Stimulated activated CD4-positive, alpha-beta T cell treated with anti-CD3 and anti-CD28 coated beads, Interleukin-1b, Interleukin-23, amount 100 ng/mL, for 24 hours (primary cell): ENCODE data around the gene DTX3L.
"Not testable (repeated sequence)": the region's sequence is repeated elsewhere in the genome, so short reads cannot be mapped to it uniquely, and the experiment has no call there.

Source experiments
- DNase-seq, 4 experiments: peaks; one replicate each; pipeline ENCODE4 v3.0.0-alpha.2; 2020; ENCODE audit warnings: low read depth in 4 of 4, low spot score in 1 of 4

DTX3L gene

GRCh38 chr3:122560680-122561079, 3.5 kb upstream of the DTX3L start:
- peak in 3 of 4 experiments; percentile 32 to 35 (median 32) for DNase-seq

- DNase-seq: no peak
Measured at GRCh38 chr3:122562923-122563716, 1.0 kb upstream of the DTX3L start.

DNA sequence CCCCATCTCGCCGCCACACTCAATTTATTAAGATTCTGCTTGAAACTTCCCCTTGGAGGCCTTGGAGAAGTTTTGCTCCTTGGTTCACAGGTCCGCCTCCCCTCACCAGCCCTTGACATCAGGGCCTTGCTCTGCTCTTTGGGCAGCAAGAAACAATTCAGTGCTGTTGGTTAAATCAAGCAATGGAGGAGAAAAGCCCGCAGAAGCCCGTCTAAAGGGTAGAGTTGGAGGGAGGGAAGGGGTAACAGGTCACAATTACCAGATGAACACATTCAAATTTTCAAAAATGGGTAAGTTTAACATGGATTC, 467 bp upstream of the DTX3L start:
- no peak for DNase-seq

- DNase-seq: not testable (repeated sequence)
Measured at GRCh38 chr3:122568131-122568530, 4.0 kb downstream of the DTX3L start.

DNA sequence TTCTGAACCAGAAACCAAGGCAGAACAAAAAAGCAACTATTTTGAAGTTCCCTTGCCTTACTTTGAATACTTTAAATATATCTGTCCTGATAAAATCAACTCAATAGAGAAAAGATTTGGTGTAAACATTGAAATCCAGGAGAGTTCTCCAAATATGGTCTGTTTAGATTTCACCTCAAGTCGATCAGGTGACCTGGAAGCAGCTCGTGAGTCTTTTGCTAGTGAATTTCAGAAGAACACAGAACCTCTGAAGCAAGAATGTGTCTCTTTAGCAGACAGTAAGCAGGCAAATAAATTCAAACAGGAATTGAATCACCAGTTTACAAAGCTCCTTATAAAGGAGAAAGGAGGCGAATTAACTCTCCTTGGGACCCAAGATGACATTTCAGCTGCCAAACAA, 4.6 kb downstream of the DTX3L start:
- no peak for DNase-seq

DNA sequence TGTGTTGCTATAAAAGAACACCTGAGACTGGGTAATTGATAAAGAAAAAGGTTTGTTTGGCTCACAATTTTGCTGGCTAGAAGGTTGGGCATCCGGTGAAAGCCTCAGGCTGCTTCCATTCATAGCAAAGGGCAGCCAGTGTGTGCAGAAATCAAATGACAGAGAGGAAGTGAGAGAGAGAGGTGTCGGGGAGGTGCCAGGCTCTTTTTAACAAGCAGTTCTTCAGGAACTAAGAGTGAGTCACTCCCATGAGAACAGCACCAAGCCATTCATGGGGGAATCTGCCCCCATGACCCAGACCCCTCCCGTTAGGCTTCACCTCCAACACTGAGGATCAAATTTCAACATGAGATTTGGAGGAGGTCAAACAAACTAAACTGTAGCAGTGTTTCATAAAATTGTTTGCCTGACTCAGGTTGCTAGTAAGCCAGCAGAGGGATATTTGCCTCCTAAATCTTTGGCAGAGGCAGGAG, 8.8 kb downstream of the DTX3L start:
- DNase-seq: no peak

DNA sequence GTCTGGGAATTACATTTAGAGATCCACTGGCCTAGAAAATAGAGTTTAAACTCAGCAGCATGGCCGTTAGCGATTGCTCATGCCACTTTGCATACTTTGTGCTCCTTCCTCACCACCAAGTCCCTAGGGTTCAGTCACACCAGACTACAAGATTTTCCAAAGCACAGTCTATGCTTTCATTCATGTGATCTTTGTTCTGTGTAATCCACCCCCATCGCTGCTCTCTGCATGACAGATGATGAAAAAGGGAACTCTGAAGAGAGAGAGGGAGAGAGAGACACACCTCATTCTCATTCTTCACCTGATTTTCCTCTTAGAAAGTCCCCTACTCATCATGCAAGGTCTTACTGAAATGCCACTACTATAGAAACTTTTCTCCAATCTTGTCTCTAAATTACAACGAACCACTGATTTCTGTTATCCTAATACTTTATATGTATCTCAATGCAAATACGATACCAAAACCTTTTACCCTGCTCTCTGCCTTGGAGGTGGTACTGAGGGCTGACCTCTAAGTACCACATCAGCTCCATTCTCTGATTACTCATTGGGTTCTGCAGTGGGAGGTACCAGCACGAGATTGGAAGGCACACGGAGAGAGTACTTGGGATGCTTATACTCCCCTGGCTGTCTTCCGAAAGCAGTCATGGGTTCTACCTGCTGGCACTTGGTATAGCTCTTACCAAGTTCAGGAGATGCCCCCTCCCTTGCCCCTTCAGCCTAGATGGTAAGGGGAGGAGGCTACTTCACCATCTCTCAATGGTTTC, 12.2 kb downstream of the DTX3L start:
- peak in 1 of 4 experiments; percentile 28 for DNase-seq

GRCh38 chr3:122577409-122578031, 13.4 kb downstream of the DTX3L start, which contains the start of gene PARP15:
TSS of gene PARP15 (plus strand) at chr3:122577650. CDS start at chr3:122577668, 18 bp downstream.
- DNase-seq: no peak

DNA sequence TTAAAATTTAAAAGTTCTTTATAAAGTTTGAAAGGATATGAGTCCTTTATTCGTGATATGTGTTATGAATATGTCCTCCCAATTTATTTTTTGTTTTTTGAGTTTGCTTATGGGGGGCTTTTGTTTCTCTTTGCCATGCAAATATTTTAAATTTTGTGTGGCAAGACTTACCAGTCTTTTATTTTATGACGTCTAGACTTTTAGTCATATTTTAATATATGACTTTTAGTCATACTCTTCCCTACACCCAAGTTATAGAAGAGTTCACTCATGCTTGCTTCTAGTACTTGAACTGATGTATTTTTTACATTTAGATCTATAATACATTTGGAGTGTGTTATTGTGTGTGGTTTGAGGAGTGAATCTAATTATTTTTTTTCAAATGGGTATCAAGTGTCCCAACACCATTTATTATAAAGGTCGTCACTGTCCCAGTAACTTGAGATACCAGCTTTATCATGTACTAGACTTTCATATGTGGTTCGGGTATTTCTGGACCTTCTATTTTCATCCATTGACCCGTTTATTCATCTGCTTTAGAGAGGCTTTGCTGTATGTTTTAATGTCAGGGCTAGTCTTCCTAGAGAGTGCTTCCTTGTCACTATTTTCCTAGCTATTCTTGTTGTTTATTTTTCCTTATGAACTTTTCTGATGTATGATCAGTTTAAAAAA, 14.1 kb downstream of the DTX3L start:
- no peak for DNase-seq

DNA sequence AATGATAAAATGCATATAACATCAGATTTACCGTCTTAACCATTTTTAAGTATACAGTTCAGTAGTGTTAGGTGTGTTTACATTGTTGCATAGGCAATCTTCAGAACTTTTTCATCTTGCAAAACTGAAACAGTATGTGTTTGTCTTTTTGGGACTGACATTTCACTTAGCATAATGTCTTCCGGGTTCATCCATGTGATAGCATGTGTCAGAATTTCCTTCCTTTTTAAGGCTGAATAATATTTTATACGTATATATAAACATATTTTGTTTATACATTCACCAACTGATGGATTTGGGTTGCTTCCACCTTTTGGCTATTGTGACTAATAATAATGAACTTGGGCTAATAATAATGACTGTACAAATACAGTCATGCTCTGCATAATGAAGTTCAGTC, 16.3 kb downstream of the DTX3L start:
- no peak for DNase-seq

- no peak for DNase-seq
Measured at GRCh38 chr3:122581622-122582021, 17.5 kb downstream of the DTX3L start.

DNA sequence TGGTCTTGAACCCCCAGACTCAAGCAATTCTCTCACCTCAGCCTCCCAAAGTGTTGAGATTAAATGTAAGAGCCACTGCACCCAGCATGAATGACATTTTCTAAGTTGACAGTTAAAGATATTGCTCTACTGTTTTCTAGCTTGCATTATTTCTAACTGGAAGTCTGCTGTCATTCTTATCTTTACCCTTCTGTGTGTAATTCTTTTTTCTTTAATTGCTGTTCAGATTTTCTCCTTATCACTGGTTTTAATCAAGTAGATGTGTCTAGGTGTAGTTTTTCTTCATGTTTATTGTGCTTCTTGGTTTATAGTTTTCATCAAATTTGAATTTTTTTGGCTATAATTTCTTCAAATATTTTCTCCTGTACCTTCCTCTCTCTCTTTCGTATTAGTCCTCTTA, 18.3 kb downstream of the DTX3L start:
- no peak for DNase-seq

- no peak for DNase-seq
Measured at GRCh38 chr3:122586098-122586497, 22.0 kb downstream of the DTX3L start.

DNA sequence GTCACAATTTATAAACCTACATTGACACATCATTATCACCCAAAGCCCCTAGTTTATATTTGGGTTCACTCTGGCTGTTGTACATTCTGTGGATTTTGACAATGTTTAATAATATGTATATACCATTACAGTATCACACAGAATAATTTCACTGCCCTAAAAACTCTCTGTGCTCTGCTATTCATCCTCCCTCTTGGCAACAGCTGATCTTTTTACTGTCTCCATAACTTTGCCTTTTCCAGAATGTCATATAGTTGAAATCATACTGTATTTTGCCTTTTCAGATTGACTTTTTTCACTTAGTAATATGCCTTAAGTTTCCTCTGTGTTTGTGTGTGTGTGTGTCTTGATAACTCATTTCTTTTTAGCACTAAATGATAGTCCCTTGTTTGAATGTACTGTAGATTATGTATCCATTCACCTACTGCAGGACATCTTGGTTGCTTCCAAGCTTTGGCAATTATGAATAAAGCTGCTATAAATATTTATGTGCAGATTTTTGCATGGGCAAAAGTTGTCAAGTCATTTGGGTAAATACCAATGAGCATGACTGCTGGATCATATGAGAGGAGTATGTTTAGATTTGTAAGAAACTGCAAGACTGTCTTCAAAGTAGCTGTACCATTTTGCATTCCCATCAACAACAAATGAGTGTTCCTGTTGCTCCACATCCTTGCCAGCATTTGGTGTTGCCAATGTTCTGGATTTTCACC, 22.8 kb downstream of the DTX3L start:
- DNase-seq: no peak

GRCh38 chr3:122587572-122587971, 23.4 kb downstream of the DTX3L start:
- no peak for DNase-seq

DNA sequence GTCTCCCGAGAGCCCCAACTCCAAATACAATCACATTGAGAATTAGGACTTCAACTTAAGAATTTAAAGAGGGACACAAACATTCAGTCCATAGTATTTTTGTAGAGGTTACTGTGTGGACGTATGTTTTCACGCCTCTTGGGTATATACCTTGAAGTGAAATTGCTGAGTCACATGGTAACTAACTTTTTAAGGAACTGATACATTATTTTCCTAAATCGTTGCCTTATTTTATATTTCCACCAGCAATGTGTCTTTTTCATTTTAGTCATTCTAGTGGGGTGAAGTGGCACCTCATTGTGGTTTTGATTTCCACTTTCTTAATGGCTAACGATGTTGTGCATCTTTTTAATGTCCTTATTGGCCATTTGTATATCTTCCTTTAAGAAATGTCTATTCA, 25.2 kb downstream of the DTX3L start:
- DNase-seq: no peak

DNA sequence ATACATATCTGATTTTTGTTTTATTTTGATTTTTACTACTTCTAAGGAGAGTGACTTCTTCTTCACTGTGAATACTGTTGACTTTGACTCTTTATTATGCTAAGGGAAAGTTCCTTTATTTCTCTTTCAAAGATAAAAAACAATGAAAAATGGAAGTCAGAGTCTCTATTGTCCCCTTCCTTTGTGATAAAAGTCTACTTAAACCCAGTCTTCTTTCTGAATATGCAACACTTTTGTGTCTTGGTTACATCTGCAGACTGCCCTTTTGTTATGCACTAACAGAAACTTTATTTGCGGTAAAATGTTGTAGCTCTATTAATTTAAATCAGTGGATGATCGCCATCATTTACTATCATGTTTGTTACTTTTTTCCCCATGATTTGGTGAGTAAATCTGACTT, 26.5 kb downstream of the DTX3L start:
- DNase-seq: no peak

DNA sequence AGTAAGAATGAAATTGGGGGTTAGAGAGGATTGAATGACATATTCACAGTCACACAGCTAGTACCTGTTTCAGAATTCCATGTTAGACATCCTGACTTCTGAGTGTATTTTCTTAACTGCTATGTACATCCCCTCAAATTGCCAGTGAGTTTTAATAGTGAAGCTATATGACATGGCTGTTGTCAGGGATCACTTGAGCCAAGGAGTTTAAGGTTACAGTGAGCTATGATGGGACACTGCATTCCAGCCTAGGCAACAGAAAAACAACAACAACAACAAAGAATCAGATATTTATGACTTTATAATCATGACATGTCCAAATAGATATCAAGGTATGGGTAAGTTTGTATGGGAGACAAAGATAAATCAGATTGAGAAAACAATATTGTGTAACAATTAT, 29.9 kb downstream of the DTX3L start:
- DNase-seq: no peak

DNA sequence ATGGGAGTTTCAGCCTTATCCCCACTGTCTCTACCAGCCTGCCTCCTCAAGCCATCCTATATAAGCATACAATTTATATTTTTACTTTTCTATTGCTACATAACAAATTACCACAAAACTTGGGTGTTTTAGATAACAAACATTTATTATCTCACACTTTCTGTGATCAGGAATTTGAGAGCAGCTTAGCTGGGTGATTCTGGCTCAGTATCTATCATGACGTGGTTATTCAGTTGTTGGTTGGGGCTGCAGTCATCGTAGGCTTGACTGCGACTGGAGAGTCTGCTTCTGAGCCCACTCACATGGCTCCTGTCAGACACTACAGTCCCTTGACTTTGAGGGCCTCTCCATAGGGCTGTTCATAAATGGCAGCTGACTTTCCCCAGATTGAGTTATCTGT, 34.0 kb downstream of the DTX3L start:
- DNase-seq: no peak

DNA sequence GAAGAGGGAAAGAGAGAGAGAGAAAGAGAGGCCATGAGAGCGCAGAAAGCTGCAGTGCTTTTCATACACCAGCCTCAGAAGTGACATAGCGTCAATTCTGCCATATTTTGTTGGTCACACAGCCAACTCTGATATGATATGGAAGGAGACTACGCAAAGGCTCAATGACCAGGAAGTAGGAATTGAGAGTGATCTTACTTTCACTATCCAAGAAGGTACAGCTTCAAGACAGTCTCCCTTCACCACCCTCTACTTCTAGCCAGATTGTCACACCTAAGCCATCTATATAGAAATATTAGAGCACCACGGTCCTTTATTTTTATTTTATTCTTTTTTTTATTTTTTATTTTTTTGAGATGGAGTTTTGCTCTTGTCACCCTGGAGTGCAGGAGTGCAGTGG, 34.4 kb downstream of the DTX3L start:
- no peak for DNase-seq
